ENCODE results near the gene SCYL1.

SCYL1 gene

DNA sequence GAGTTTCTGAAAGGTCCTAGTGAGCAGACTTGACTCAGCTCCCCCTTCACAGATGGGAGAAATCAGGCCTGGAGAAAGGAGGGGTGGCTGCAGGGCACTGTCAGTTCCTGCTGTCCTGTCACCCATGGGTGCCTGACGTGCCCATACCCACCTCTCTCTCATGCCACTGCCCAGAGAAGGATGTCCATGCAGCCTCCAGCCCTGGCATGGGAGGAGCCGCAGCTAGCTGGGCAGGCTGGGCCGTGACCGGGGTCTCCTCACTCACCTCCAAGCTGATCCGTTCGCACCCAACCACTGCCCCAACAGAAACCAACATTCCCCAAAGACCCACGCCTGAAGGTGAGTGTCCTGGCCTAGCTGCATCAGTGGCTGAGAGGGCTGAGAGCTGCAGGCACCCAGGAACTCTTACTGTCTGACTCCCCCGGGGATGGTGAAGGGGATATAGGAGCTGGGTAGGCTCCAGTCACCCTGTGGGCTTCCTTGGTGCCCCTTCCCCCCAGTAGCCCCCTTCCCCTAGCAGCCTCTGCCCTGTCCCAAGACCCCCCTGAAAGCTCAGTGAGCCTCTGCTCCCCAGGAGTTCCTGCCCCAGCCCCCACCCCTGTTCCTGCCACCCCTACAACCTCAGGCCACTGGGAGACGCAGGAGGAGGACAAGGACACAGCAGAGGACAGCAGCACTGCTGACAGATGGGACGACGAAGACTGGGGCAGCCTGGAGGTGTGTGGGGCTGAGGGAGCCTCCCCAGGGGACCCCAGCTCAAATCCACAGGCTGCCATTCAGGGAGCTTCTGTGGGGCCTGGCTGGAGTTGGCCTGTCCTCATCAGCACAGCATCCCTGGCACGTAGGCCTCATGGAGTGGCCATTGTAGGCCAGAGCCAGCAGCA is 11.8 kb downstream of the SCYL1 start:
- no peak for DNase-seq (ENCODE audit: low read depth, low spot score)

DNA sequence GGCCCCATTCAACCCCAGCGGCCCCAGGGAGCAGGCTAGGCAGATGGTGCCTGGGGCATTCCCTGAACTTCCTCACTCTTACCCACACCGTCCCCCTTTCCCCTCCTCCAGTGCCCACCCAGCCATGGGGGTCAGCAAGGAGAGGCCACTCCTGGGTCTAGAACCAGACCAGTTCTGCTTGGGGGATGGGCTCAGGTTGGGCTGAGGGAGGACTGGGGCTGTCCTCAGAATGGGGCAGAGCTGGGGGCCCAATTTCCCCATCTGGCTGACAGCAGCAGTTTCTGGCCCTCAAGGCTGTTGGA is 12.4 kb downstream of the SCYL1 start:
- no peak for DNase-seq (ENCODE audit: low read depth, low spot score)

DNA sequence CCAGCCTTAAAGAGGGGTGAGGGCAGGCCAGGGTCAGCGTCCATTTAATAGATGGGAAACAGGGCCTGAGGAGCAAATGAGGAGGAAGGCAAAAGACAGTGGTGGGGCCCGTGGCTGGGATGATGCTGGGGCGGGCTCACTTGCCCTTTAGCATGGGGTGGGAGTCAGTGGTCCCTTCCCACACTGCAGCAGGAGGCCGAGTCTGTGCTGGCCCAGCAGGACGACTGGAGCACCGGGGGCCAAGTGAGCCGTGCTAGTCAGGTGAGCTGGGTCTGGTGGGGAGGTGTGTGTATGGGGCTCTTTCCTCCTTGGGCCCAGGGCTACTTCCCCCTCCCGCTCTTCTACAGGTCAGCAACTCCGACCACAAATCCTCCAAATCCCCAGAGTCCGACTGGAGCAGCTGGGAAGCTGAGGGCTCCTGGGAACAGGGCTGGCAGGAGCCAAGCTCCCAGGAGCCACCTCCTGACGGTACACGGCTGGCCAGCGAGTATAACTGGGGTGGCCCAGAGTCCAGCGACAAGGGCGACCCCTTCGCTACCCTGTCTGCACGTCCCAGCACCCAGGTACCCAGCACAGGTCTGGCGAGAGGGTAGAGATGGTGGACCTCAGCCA is 12.8 kb downstream of the SCYL1 start:
- no peak for DNase-seq (ENCODE audit: low read depth, low spot score)

DNA sequence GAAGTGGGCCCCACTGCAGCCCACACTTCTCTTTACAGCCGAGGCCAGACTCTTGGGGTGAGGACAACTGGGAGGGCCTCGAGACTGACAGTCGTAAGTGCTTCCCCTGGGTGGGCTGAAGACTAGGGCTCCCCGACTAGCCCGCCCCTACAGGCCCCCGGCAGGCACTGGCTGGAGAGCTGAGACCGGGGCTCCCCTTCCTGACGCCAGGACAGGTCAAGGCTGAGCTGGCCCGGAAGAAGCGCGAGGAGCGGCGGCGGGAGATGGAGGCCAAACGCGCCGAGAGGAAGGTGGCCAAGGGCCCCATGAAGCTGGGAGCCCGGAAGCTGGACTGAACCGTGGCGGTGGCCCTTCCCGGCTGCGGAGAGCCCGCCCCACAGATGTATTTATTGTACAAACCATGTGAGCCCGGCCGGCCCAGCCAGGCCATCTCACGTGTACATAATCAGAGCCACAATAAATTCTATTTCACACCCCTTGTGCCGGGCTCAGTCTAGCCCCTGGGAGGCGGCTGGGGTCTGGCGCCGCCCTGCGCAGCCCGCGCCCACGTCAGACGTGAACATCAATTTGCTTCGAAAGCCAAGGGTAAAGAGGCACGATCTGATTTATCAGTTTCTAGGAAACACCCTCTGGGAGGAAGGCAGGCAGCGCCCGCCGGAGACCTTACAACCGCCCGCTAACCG is 13.5 kb downstream of the SCYL1 start:
- DNase-seq (ENCODE audit: low read depth, low spot score) = no peak

DNA sequence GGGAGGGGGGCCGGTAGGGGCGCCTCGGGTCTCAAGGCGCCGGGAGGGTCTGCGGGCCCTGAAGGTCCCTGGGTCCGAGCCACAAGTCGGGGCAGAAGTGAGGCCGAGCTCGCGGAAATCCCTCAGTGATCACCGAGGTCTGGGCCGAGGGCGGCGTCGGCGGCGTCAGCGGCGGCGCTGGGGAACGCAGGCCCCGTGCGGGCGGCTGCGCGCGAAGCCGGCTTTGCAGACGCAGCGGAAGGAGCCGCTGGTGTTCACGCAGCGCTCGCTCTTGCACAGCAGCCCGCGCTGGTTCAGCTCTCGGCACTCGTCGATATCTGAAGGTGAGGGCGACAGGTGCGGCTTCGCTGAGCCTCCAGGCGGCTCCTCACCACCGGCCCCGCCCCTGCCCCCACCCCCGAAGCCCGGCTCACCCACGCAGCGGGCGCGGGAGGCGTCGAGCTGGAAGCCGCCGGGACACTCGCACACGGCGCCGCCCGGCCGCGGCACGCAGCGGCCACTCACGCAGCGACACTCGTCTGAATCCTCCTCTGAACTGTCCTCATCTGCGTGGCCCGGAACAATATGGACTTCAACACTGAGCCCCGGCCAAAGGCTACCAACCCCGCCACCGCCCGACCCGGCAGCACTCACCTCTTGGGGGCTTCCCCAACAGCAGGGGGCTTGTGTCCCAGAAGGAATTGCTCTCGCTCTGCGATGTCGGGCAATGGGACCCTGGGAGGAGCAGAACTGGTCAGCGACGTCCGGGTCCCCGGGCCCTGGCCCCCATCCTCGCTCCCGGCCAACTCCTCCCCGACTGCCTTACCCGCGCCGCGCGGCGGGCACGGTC is 14.2 kb downstream of the SCYL1 start:
- DNase-seq (ENCODE audit: low read depth, low spot score) = no peak

DNA sequence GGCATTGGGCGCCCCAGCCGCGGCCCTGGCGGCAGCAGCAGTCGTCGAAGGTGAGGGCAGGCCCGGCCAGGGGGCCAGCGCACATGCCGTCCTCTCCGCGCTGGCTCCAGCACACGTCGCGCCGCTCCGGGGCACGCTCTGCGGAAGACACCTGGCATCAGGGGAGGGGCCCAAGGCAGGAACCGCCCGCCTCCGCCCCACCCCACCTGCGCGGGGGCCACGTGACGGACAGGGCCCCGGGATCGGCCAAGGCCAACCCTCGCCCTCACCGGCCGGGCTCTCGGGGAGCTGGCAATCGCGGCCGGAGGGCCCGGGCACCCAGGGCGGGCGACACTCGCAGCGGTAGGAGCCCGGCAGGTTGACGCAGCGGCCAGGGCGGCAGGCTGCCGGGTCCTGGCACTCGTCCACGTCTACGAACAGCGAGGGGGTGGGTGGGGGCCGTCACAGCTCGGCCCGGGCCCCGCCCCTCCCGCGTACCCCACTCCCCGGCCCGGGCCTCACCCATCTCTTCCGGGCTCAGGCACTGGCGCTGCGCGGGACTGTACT is 14.9 kb downstream of the SCYL1 start:
- DNase-seq (ENCODE audit: low read depth, low spot score) = no peak

DNA sequence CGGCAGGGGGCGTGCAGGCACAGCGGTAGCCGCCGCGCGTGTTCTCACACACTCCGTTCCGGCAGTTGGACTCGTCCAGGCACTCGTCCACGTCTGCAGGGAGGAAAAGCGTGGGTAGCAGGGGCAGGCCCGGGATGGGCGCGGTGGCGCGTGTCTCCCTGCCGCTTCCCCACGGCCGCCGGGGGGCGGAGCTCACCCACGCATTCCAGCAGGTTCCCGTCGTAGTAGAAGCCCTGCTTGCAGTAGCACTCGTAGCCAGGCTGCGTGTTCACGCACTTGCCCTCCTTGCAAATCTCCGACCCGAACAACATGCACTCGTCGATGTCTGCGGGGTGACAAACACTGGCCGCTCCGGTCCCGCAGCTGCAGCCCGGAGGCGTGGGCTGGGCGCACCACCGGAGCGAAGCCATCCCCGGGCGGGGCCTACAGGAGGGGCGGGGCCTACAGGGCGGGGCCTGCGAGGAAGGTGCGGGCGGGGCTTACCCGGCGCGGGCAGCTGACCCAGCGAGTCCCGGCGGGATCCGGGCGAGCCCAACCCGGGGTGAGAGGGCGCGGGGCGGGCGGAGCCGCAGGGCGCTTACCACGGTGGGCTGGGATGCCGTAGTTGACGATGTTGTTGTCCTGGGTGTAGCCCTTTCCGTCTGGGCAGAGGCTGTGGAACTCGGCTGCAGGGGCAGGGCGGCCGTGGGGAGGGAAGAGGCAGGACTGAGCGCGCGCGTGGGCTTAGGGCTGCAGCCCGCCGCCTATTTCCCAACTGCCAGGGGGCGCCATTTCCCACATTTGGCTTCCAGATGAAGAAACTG is 15.6 kb downstream of the SCYL1 start:
- DNase-seq (ENCODE audit: low read depth, low spot score) = peak; percentile 77

DNA sequence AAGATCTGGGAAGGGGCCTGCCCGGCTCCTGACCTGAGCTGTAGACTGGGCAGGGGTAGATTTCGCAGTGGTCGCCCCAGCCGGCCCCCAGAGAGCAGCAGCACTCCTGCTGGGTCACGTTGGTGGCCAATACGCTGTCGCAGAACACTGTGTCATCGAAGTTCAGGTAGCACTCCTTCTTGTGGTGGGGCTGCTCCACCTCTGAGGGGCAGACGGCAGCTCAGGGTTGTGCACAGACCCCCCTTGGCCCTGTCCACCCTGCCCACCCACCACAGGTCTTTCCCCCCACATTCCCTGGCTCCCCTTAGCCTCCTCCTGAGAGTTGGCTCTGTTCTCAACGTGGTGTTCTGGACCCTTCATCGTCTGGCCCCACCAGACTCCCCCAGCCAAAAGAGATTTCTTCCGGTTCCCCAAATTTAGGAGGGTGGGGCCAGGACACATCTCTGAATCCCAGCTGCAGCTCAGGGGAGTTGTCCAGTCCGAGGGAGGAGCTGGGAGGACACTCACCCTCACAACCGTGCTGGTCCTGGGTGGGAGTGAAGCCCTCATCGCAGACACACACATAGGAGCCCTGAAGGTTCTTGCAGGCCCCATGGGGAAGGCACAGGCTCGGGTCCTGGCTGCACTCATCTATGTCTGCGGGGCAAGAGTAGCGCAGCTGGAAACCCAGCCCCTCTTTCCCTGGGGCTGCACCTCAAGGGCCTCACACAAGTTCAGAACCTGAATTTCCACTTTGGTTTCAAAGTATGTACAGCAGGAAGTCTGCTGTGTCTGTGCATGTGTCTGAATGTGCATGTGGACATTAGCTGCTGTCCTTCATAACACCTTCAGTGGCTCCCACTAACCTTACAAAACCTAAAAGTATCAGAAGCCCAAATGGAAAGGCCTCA is 16.5 kb downstream of the SCYL1 start:
- DNase-seq (ENCODE audit: low read depth, low spot score) = no peak

DNA sequence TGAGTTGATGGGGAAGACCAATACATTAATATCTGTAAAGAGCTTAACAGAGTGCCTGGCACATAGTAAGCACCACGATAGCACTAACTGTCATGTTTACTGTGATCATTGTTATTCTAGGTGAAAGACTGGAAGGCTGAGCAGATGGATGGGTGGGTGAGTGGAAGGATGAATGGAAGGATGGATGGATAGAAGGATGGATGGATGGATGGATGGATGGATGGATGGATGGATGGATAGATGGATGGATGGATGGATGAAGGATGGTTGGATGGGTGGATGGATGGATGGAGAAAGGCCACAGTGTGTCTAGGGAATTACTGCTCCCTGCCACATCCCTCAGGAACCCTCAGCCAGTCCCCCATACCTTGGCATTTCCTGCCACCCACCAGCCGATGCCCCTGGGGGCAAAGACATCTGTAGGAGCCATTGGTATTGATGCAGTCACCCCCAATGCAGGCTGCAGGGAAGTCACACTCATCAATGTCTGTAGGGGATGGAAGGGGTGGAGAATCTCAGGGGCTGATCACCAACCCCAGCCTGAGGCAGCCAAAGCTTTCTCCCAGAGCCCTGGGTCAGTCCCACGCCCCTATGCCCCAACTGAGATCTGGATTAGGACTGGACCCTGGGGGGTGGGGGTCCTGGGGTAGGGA is 18.0 kb downstream of the SCYL1 start:
- DNase-seq (ENCODE audit: low read depth, low spot score) = no peak

DNA sequence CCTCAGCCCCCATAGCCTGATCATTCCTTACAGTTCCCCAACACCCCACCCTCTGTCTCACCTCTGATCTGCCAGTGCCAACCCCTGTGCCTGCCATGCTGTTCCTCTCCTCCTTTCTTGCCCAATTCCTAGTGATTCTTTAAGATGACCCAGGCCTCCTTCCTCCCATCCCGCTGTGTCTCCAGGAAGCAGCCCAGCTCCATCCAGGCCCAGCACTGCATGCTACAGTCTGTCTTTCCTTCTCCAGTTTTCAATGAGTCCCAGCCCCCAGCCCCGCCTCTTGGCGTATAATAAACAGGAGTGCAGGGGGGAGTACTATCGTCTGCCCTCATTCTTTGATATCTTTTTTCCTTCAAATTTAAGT is 21.0 kb downstream of the SCYL1 start:
- DNase-seq (ENCODE audit: low read depth, low spot score) = no peak

DNA sequence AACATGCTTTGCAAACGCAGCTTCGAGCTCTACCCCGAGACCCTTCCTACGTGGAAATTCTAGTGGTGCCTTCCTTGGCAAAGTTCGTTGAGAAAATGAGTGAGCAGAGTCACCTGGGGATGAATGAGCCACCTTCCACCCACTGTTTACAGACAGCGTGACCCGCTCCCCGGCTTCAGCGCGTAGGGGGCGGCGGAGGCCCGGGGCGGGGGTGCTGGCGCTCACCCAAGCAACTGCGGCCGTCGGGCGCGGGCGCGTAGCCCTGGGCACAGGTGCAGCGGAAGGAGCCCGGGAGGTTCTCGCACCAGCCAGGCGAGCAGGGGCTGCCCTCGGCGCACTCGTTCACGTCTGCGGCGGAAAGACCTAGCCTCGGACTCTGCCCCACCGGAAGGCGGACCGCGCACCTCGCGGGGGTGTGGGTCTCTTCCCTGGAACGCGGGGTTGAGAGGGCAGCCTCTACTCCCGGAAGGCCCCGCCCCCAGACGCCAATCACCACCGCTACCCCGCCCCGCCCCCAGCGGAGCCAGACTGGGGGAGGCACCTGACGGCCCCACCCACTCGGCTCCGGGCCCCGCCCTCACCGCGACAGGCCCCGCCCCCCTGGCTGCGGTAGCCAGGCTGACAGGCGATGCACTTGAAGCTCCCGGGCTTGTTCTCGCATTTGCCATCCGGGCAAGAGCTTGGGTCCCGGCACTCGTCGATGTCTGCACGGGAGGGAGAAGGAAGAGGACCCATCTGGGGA is 21.5 kb downstream of the SCYL1 start:
- no peak for DNase-seq (ENCODE audit: low read depth, low spot score)

DNA sequence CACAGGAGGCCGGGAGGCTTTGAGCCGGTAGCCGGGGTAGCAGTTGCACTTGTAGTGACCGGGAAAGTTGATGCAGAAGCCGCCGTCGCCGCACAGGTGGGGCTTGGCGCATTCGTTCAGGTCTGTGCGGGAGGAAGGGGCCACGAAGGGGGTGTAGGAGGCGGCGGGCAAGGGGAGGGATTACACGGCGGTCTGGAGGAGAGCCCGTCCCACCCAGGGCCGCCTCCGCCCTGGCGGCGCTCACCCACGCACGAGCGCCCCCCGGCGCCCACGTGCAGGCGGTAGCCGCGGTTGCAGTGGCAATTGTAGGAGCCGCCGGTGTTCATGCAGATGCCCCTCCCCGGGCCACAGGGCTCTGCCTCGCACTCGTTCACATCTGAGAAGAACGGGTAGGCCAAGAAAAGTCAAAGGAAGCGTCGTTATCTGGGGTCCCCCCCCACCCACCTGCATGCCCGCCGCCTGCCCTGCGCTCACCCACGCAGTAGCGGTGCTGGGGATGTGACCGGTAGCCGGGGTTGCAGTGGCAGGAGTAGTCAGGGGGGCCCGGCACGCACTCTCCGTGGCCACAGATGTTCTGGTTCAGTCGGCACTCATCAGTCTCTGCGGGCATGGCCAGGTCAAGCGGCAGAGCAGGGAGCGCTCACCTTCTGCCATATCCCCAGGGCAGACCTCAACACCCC is 22.7 kb downstream of the SCYL1 start:
- DNase-seq (ENCODE audit: low read depth, low spot score) = no peak

DNA sequence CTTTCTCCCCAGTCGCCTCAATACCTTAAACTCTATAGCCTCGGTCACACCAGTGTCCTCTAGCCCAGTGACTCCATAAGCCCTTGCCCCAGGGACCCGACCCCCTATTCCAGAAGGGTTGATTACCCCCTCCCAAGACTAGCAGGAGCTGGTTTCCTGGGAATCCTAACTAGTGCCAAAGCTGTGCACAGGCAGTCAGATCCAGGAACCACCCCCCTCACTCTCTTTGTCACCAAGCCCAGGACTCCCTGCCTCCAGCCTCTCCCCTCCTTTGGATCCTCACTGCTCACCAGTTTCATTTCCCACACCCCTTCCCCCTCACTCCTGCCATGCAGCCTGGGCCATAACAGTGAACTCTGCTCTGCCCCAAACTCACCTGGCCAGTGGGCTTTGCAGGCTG is 23.5 kb downstream of the SCYL1 start:
- no peak for DNase-seq (ENCODE audit: low read depth, low spot score)

DNA sequence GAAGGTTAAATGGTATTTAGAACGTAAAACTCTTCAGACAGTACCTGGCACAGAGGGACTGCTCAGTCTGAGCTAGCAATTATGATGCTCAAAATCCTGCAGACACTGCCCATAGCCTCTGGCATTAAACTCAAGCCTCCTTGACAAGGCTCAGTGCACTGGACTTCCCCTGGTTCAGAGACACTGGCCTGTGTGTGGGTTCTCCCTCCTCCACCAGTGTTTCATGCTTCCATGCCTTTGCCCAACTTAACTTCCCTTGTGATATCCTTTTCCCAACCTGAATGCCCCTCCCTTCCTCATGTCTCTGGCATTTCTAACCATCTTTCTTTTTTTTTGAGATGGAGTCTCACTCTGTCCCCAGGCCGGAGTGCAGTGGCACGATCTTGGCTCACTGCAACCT is 24.2 kb downstream of the SCYL1 start:
- DNase-seq (ENCODE audit: low read depth, low spot score) = no peak

DNA sequence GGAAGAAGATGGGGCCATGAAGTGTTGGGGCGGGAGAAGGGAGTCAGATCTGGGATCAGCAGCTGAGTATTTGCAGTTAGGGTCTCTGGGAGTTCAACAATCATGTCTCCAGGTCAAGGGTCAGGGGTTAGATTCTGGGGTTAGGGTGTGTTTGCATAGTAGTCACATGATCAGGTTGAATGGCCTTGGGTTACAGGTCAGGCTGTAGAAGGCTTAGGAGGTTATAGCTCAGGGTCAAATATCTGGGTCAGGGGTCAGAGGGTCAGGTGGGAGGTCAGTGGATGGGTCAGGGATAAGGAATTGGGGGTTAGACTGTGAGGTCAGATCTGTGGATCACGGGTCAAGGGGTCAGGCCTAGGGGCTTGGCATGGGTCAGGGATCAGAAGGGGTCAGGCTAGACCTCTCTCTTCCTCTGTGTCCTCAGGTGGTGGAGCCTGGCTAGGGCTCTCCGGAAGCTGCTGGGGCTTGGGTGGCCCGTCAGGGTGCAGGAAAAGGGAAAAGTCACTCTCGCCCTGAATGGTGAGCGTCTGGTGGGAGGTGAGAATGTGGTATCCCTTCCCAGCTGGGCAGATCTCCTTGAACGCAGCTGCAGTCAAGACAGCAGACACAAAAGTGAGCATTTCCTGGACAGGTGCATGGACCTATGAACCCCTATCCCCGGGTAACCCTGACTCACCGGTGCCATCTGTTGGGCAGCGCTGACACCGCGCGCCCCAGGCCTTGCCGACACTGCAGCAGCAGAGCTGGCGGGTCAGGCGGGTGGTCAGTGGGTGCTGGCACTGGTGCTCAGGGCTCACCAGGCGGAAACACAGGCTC is 26.9 kb downstream of the SCYL1 start:
- DNase-seq (ENCODE audit: low read depth, low spot score) = no peak

DNA sequence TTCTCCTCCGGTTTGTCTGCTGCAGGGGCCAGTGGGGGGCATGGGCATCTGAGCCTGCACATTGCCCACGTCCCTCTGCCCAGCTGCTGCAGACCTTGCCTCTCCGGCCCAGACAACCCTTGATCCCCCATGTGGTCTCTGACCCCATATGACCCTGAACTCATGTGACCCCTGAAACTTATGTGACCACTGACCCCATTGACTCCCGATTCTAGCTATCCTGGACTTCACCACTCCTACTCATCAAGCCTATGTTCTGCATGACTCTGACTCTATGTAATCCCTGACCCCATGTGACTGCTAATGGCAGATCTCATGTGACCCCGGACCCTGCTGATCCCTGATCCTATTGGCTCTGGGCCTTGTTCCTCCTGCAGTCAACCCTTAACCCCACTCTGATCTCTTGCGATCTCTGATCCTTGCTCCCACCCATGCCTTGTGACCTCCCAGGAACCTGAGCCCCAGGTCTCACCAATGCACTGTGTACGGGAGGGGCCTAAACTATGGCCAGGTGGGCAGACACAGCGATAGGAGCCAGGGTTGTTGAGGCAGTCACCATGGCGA is 27.6 kb downstream of the SCYL1 start:
- no peak for DNase-seq (ENCODE audit: low read depth, low spot score)

Measured in brain pericyte (primary cell).